ENCODE results near the gene MICAL1. TPM values are rescaled to one million over a fixed set of nuclear protein-coding genes. Genes with fewer than 3 reads are reported as not detected.

Gene MICAL1
- total and polyA plus RNA-seq, 2 donors (not counting 3 experiments of a cell fraction or from before 2014, with no cell fraction given) = 36.5 to 39.4 TPM

- Histone ChIP-seq H3K79me2 (ENCODE audit: control insufficient read depth, insufficient read depth, low read length) (no peaks in the 10 kb centered on the region), H3K9me1 (replicated peaks; ENCODE audit: control insufficient read depth, extremely low read depth, insufficient read depth, low read length) (no peaks in the 10 kb centered on the region), H3K9ac (replicated peaks; ENCODE audit: extremely low read depth, insufficient read depth, low read length) (no peak overlapping the region), H3K27me3 (ENCODE audit: control insufficient read depth in 2 of 2, insufficient read depth in 2 of 2, low read length in 2 of 2) (peaks cover 0 to 4% of the 10 kb centered on the region in 2 experiments), H3K36me3 (ENCODE audit: control insufficient read depth in 2 of 2, extremely low read depth in 1 of 2, insufficient read depth in 2 of 2, low read length in 2 of 2) (no peaks in the 10 kb centered on the region), H4K20me1 (replicated peaks; ENCODE audit: control insufficient read depth, extremely low read depth, insufficient read depth, low read length) (no peaks in the 10 kb centered on the region), H3K4me3 (replicated peaks in 1 of 3; ENCODE audit: insufficient read depth in 1 of 3, low read depth in 1 of 3, low read length in 3 of 3) (no peak overlapping the region), H3K4me2 (ENCODE audit: insufficient read depth, low read length) (no peak overlapping the region), H3K4me1 (ENCODE audit: control insufficient read depth, extremely low read depth, insufficient read depth, low read length) (no peaks in the 10 kb centered on the region), H2AFZ (ENCODE audit: low read depth, low read length) (no peak overlapping the region), H3K27ac (ENCODE audit: insufficient read depth, low read depth, low read length) (no peak overlapping the region), H3K9me3 (replicated peaks; ENCODE audit: control insufficient read depth, insufficient read depth, low read length) (no peaks in the 10 kb centered on the region)
- intact Hi-C loops (cut with micrococcal nuclease) (no loop called here), dilution Hi-C loops (cut with MboI; ENCODE audit: extremely low pct_ligation_motif_present, low sequenced_read_pairs) (no loop called here)
- CTCF ChIA-PET = interaction anchor here (0.9 kb wide), 1 partner anchor 29 kb away, joined by 3 read pairs; no protein-coding TSS in a partner anchor
- POLR2A ChIA-PET = no interaction called here
- no TSS peak for BruUV-seq (replicated peaks)
- FAIRE-seq = no peak
- no peak for DNase-seq (ENCODE audit: low read depth, low spot score)
- TF ChIP-seq POLR2A (IDR thresholded peaks at IDR 0.05; ENCODE audit: low read depth, low read length) (no peak), MAX (IDR thresholded peaks at IDR 0.05; ENCODE audit: insufficient read depth, insufficient read length) (no peak), MYC (IDR thresholded peaks at IDR 0.05; ENCODE audit: low read depth, low read length) (no peak), FOS (IDR thresholded peaks at IDR 0.05; ENCODE audit: borderline replicate concordance, insufficient read depth, low read length) (no peak), GATA2 (IDR thresholded peaks at IDR 0.05; ENCODE audit: insufficient read depth, insufficient read length, low read depth, low read length) (no peak), POLR2AphosphoS5 (IDR thresholded peaks at IDR 0.05; ENCODE audit: insufficient read depth, low read depth, low read length) (no peak), CTCF (IDR thresholded peaks at IDR 0.05; ENCODE audit: extremely low read depth in 1 of 2, insufficient read depth in 1 of 2, low read depth in 1 of 2, low read length in 2 of 2) (no peak)
These were observed 34.8 kb downstream of the MICAL1 start for GRCh38 chr6:109420751-109421150.
